CD4-positive, alpha-beta T cell (primary cell): Measurements from ENCODE around the gene RCAN3. TPM values are rescaled to one million over a fixed set of nuclear protein-coding genes. Genes with fewer than 3 reads are reported as not detected.

Experiments
- ATAC-seq: fragments of 200-7000 bp; cut with Tn5 transposase; one replicate; pipeline ENCODE4 v1.10.0; 2022; ENCODE audit warnings: mild to moderate bottlenecking; ENCODE audit not compliant: poor library complexity
- CTCF ChIA-PET: fragments of 350-600 bp; sonication (Branson Sonifier 250); formaldehyde crosslinking; loops from one replicate; lab custom pipeline; 2021; ENCODE audit warnings: antibody characterized with exemption, inconsistent platforms; lab: Charles Lee
- POLR2A ChIA-PET: fragments of 350-600 bp; sonication (Branson Sonifier 250); formaldehyde crosslinking; loops from one replicate; lab custom pipeline; 2021; ENCODE audit warnings: antibody characterized with exemption, inconsistent platforms; lab: Charles Lee
- DNase-seq, 14 experiments: peaks; one replicate each; pipeline ENCODE4 v3.0.0-alpha.2; 2013 to 2020; ENCODE audit warnings: mixed read lengths in 2 of 14
- H3K27ac ChIP-seq, 2 donors: one replicate each; pipeline versions ENCODE4 v1.5.1 to v1.7.0; 2013; ENCODE audit warnings: low read length in 2 of 2, low read depth in 1 of 2, mild to moderate bottlenecking in 1 of 2
- H3K27me3 ChIP-seq, 2 experiments: 1 replicate in 1 of 2; 2 replicates in 1 of 2; pipeline versions ENCODE4 v1.6.1 to v1.7.0; 2013; ENCODE audit warnings: low read length in 2 of 2, control low read depth in 1 of 2, mild to moderate bottlenecking in 1 of 2, moderate library complexity in 1 of 2; ENCODE audit not compliant: insufficient read depth in 2 of 2, control insufficient read depth in 1 of 2
- H3K36me3 ChIP-seq: one replicate; pipeline ENCODE4 v1.6.1; 2013; ENCODE audit warnings: low read length, control low read depth; ENCODE audit not compliant: insufficient read depth
- H3K4me1 ChIP-seq: one replicate; pipeline ENCODE4 v1.6.1; 2013; ENCODE audit warnings: low read length, control low read depth; ENCODE audit not compliant: insufficient read depth
- H3K4me3 ChIP-seq: one replicate; pipeline ENCODE4 v1.5.1; 2013; ENCODE audit warnings: mild to moderate bottlenecking, low read length, moderate library complexity
- H3K9me3 ChIP-seq, 2 experiments: 1 replicate in 1 of 2; 2 replicates in 1 of 2; pipeline versions ENCODE4 v1.6.1 to v1.7.0; 2013; ENCODE audit warnings: low read length in 2 of 2, mild to moderate bottlenecking in 2 of 2, control low read depth in 1 of 2, moderate library complexity in 1 of 2; ENCODE audit not compliant: control insufficient read depth in 1 of 2, insufficient read depth in 1 of 2
- H3K27ac Mint-ChIP-seq: one replicate; pipeline ENCODE4 v1.8.0; 2020; ENCODE audit warnings: mixed read lengths
- H3K27me3 Mint-ChIP-seq: one replicate; pipeline ENCODE4 v1.8.0; 2021; ENCODE audit warnings: mixed read lengths
- H3K36me3 Mint-ChIP-seq: one replicate; pipeline ENCODE4 v1.8.0; 2021; ENCODE audit warnings: low read depth, mixed read lengths
- H3K4me1 Mint-ChIP-seq: one replicate; pipeline ENCODE4 v1.8.0; 2021; ENCODE audit warnings: low read depth, mixed read lengths
- H3K4me3 Mint-ChIP-seq: one replicate; pipeline ENCODE4 v1.8.0; 2020; ENCODE audit warnings: mild to moderate bottlenecking, mixed read lengths
- H3K9me3 Mint-ChIP-seq: one replicate; pipeline ENCODE4 v1.8.0; 2020; ENCODE audit warnings: mixed read lengths
- intact Hi-C, 2 experiments: fragments of 100-400 bp; cut with DNase I in 1 of 2; cut with micrococcal nuclease in 1 of 2; formaldehyde crosslinking; loops; one replicate each; pipeline versions ENCODE4 v1.15.1 to v1.9.0; 2023 to 2025; cut with DNase I, micrococcal nuclease
- total RNA-seq, 174 experiments: library from RNA in 2 of 174; stranded (reverse) in 2 of 174; gene quantifications; one replicate each; pipeline ENCODE4 v1.2.3 and lab custom pipeline; 2021 to 2026
- TF ChIP-seq, protein P1 (sequence below): fragments of 200-600 bp; IDR thresholded peaks from one replicate; pipeline ENCODE4 v1.8.0; 2022; ENCODE audit warnings: antibody characterized with exemption, mild to moderate bottlenecking

The RCAN3 gene
- total RNA-seq, 2 experiments from 2014 or later, result 185 to 191 TPM

DNA sequence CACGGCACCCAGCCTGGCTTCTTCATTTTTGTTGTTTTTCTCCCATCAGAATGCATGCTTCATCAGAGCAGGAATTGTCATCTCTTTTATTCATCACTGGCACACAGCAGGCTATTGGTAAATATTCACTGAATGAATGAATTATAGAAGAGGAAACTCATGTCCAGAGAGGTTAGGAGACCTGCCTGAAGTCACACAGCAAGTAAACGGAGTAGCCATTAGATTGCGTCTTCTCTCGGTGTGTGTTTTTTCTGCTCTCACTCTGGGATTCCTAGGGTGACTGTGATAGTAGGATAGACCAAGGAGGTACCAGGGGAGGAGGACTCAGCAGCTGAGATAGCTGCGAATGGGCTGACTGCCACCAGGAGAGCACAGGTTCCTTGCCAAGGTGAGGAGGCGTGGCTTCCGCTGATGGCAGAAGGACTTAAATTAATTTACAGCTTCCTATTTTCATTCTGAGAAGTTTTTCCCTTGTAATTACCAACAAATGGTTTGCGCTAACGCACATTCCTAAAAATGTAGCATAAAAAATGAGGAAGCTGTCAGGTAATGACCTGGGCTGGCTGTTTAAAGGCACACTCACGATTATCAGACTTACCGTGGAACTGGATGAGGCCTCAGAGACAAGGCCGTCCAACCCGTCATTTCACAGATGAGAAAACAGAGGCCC is 48.8 kb downstream of the RCAN3 start:
- intact Hi-C loops, result no loop called here
- TF ChIP-seq, protein P1, sequence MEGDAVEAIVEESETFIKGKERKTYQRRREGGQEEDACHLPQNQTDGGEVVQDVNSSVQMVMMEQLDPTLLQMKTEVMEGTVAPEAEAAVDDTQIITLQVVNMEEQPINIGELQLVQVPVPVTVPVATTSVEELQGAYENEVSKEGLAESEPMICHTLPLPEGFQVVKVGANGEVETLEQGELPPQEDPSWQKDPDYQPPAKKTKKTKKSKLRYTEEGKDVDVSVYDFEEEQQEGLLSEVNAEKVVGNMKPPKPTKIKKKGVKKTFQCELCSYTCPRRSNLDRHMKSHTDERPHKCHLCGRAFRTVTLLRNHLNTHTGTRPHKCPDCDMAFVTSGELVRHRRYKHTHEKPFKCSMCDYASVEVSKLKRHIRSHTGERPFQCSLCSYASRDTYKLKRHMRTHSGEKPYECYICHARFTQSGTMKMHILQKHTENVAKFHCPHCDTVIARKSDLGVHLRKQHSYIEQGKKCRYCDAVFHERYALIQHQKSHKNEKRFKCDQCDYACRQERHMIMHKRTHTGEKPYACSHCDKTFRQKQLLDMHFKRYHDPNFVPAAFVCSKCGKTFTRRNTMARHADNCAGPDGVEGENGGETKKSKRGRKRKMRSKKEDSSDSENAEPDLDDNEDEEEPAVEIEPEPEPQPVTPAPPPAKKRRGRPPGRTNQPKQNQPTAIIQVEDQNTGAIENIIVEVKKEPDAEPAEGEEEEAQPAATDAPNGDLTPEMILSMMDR, result no peak
- Histone ChIP-seq H3K4me1 (peaks cover 12% of the 10 kb centered on the region), H3K27me3 (no peaks in the 10 kb centered on the region), H3K27ac (no peak overlapping the region), H3K9me3 (no peaks in the 10 kb centered on the region), H3K36me3 (no peaks in the 10 kb centered on the region), H3K4me3 (no peak overlapping the region)
- Mint-ChIP-seq H3K27ac (no peak overlapping the region), H3K4me1 (peaks cover 9% of the 10 kb centered on the region), H3K27me3 (no peaks in the 10 kb centered on the region), H3K9me3 (no peaks in the 10 kb centered on the region), H3K36me3 (no peaks in the 10 kb centered on the region), H3K4me3 (no peak overlapping the region)
- DNase-seq (peak in 1 of 14 experiments; percentile 6), ATAC-seq (no peak)
- CTCF ChIA-PET, result no interaction called here
- POLR2A ChIA-PET, result no interaction called here

DNA sequence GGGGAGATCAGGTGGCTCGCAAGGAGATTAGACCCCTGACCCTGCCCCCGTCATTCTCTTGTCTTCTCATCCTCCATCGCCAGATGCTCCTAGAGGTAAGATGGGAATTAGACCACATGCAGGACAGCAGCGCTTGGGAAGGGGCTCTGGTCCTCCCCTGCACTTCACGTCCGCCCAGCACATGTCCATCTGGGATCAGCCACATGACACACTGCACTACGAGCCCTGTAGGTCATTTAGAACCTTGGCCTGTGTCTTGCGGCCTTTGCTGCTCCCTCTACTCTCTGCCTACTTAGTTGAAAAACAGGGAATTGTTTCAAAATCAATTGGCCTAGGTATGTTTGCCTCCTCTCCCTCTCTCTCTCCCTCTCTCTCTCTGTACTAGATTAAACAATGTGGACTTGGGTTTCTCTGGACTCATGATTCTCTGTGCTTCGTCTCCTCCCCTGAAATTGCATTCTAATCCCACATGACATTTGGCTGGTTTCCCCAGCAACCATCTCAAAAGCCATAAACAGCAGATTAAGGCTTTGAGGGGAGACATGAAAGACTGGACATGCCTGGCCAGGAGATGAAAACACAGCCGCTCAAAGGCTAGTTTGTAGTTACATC is 49.4 kb downstream of the RCAN3 start:
- H3K27ac Mint-ChIP-seq, result no peak overlapping the region
- peak in 1 of 14 experiments; percentile 20 for DNase-seq
- no peak for ATAC-seq
- intact Hi-C loops, result no loop called here
- no peaks in the 10 kb centered on the region for H3K9me3 ChIP-seq
- H3K27me3 Mint-ChIP-seq, result peaks cover 3% of the 10 kb centered on the region
- no peaks in the 10 kb centered on the region for H3K36me3 Mint-ChIP-seq
- H3K27me3 ChIP-seq, result peaks cover 0 to 1% of the 10 kb centered on the region in 2 experiments
- no peaks in the 10 kb centered on the region for H3K9me3 Mint-ChIP-seq
- H3K4me3 Mint-ChIP-seq, result no peak overlapping the region
- H3K27ac ChIP-seq, result no peak overlapping the region
- ChIA-PET POLR2A (no interaction called here), CTCF (no interaction called here)
- peaks cover 9% of the 10 kb centered on the region for H3K4me1 Mint-ChIP-seq
- H3K4me3 ChIP-seq, result no peak overlapping the region
- H3K4me1 ChIP-seq, result peaks cover 15% of the 10 kb centered on the region
- H3K36me3 ChIP-seq, result no peaks in the 10 kb centered on the region
- TF ChIP-seq, protein P1, result no peak

DNA sequence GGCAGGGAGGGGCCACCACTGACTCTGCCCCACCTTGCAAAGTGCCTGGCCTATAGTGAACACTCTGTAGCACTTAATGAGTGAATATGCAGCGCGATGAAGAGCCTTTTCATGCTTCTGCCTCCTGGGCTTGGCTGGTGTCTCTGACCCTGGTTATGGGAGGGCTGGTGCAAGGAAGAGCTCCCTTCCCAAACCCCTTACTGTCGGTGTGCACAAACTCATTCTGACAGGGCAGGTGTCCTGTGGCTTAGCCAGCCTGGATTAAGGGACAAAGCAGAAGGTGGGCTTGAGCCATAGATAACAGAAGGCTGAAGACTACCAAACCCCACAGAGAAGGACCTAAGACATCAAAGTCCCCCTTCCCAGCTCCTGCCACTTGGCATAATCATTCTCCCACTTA is 51.3 kb downstream of the RCAN3 start:
- Histone ChIP-seq H3K4me1 (peaks cover 18% of the 10 kb centered on the region), H3K9me3 (no peaks in the 10 kb centered on the region), H3K4me3 (no peak overlapping the region), H3K27me3 (peaks cover 7 to 9% of the 10 kb centered on the region in 2 experiments), H3K27ac (no peak overlapping the region), H3K36me3 (no peaks in the 10 kb centered on the region)
- Mint-ChIP-seq H3K4me3 (no peak overlapping the region), H3K27ac (no peak overlapping the region), H3K27me3 (peaks cover 11% of the 10 kb centered on the region), H3K4me1 (peaks cover 9% of the 10 kb centered on the region), H3K9me3 (no peaks in the 10 kb centered on the region), H3K36me3 (no peaks in the 10 kb centered on the region)
- TF ChIP-seq, protein P1, result no peak
- intact Hi-C loops, result no loop called here
- ChIA-PET POLR2A (interaction anchor here (0.6 to 1.7 kb wide), 2 partner anchors 13 to 17 kb away, joined by 5 to 6 read pairs; no protein-coding TSS in a partner anchor), CTCF (interaction anchor here (1.0 kb wide), 1 partner anchor 33 kb away, joined by 3 read pairs; no protein-coding TSS in a partner anchor)
- peak in 1 of 14 experiments; percentile 2 for DNase-seq
- no peak for ATAC-seq
